Choroid plexus epithelial cell (primary cell): Measurements from ENCODE around the gene HSPH1.

ENCODE experiments used
- DNase-seq: peaks from one replicate; pipeline ENCODE4 v3.0.0-alpha.2; 2010; ENCODE audit warnings: low read depth
- H3K4me3 ChIP-seq: 2 replicates; pipeline ENCODE4 v1.5.1; 2011; ENCODE audit warnings: low read depth, mild to moderate bottlenecking, control low read depth, low read length, moderate library complexity
- CTCF ChIP-seq: conservative IDR thresholded peaks from 2 replicates; pipeline ENCODE4 v1.5.1; 2011; ENCODE audit warnings: low read depth, mild to moderate bottlenecking, control low read depth, inconsistent platforms, low read length, moderate library complexity

HSPH1 gene

GRCh38 chr13:31161557-31162150, at the start of gene HSPH1:
Gene HSPH1 (minus strand): TSS chr13:31161904. CDS start chr13:31161582, 322 bp downstream.
- peak; percentile 99 for DNase-seq
- peak within 1 kb of the TSS; percentile 84 for H3K4me3 ChIP-seq
- TF ChIP-seq CTCF, result peak; percentile 14

DNA sequence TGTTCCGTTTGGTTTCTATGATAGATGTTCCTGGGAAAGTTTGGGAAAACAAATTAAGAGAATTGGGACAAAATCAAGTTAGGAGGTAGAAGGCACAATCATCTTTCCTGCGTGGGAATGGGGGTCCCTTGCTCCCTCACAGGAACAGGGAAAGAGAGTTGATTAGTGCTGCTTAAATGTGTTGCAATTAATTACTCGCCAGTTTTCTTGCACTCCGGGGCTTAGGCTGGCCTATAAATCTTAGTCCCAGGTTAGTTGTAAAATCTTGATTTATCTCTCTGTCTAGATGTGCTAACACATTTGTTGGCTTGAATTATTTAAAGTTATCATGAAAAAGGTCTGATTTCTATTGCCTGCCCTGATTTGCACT, 48.1 kb upstream of the HSPH1 start:
- TF ChIP-seq CTCF, result no peak
- DNase-seq, result no peak
- no peak overlapping the region for H3K4me3 ChIP-seq

GRCh38 chr13:31209172-31209840, 47.6 kb upstream of the HSPH1 start:
- DNase-seq, result peak; percentile 59
- H3K4me3 ChIP-seq, result no peak overlapping the region
- no peak for TF ChIP-seq CTCF

- TF ChIP-seq CTCF, result no peak
- no peak for DNase-seq
- H3K4me3 ChIP-seq, result no peak overlapping the region
Measured at GRCh38 chr13:31208559-31209122, 46.9 kb upstream of the HSPH1 start.

GRCh38 chr13:31207661-31208552, 46.2 kb upstream of the HSPH1 start:
- DNase-seq, result peak; percentile 73
- no peak overlapping the region for H3K4me3 ChIP-seq
- TF ChIP-seq CTCF, result no peak

- no peak overlapping the region for H3K4me3 ChIP-seq
- DNase-seq, result peak; percentile 66
- TF ChIP-seq CTCF, result no peak
Measured at GRCh38 chr13:31204592-31204991, 42.9 kb upstream of the HSPH1 start.
